Mucosa of descending colon (tissue), 3 donors: ENCODE results near the gene PRKG1. TPM values are rescaled to one million over a fixed set of nuclear protein-coding genes. Genes with fewer than 3 reads are reported as not detected.

Experiments used
- ATAC-seq: fragments of 200-7000 bp; cut with Tn5 transposase; one replicate; pipeline ENCODE4 v1.9.1; 2020; ENCODE audit warnings: mild to moderate bottlenecking, moderate library complexity
- DNase-seq, 3 donors: peaks; one replicate each; pipeline ENCODE4 v3.0.0-alpha.2; 2020
- H3K36me3 ChIP-seq: fragments of 200-600 bp; one replicate; pipeline ENCODE4 v1.8.0; 2021; ENCODE audit warnings: low read depth, mild to moderate bottlenecking
- H3K4me1 ChIP-seq: fragments of 200-600 bp; one replicate; pipeline ENCODE4 v1.8.0; 2021; ENCODE audit warnings: low read depth, mild to moderate bottlenecking
- H3K4me3 ChIP-seq: fragments of 200-600 bp; one replicate; pipeline ENCODE4 v1.8.0; 2021; ENCODE audit warnings: mild to moderate bottlenecking
- H3K9me3 ChIP-seq: fragments of 200-600 bp; one replicate; pipeline ENCODE4 v1.8.0; 2021; ENCODE audit warnings: mild to moderate bottlenecking
- CTCF ChIP-seq: fragments of 200-600 bp; IDR thresholded peaks from one replicate; pipeline ENCODE4 v1.8.0; 2022; ENCODE audit warnings: antibody characterized with exemption, mild to moderate bottlenecking
- intact Hi-C, 2 donors: fragments of 100-400 bp; cut with DNase I in 1 of 2; cut with micrococcal nuclease in 1 of 2; formaldehyde crosslinking; loops; one replicate each; pipeline versions ENCODE4 v1.11.0 to v1.11.1; 2022; cut with DNase I, micrococcal nuclease
- long read RNA-seq, 2 donors: library from polyadenylated mRNA; unstranded; transcript quantifications; one replicate each; pipeline ENCODE4 v2.0.0, GENCODE V29; 2019 to 2021
- total RNA-seq, 3 donors: library from RNA; stranded (reverse); fragmentation: NEBNext Ultra II Directional in 2 of 3; extraction: Animal tissue kit (Norgen Biotek cat#: 25700) in 2 of 3; gene quantifications; one replicate each; pipeline versions ENCODE4 v1.2.1 to v1.2.4, GENCODE V29; 2021 to 2023
- donor health status: DM: no; HTN: no; CAD: no; lungs with moderate emphysema.
- donor health status: DM: no; HTN: no; CAD: no.
- donor health status: DM: no; HTN: yes; CAD: no.

The PRKG1 gene
- 10 to 100 TPM; 17.1 to 55.6 (median 21.1) TPM for total RNA-seq
- long read RNA-seq, donor 1, partial matches to known transcripts = 2 of 9 reads
- long read RNA-seq, donor 1, other reads (novel, unspliced or antisense) = 7 of 9 reads
- long read RNA-seq, donor 2, partial matches to known transcripts = 0 of 5 reads
- long read RNA-seq, donor 2, other reads (novel, unspliced or antisense) = 5 of 5 reads

GRCh38 chr10:51074238-51075028, at the start of gene PRKG1:
TSS of gene PRKG1 (plus strand) at chr10:51074487.
- Histone ChIP-seq H3K4me3 (peak within 1 kb of the TSS; percentile 13), H3K4me1 (no peaks in the 10 kb centered on the region), H3K9me3 (no peaks in the 10 kb centered on the region), H3K36me3 (no peaks in the 10 kb centered on the region)
- DNase-seq = peak; percentile 70 to 79 (median 74)
- ATAC-seq = peak; percentile 91
- intact Hi-C loops = loop anchor here in 1 of 2 donors (10.0 kb wide), 1 partner anchor 350 kb away; no protein-coding TSS in a partner anchor
- no peak for TF ChIP-seq CTCF

- Histone ChIP-seq H3K36me3 (no peaks in the 10 kb centered on the region), H3K4me1 (no peaks in the 10 kb centered on the region), H3K4me3 (no peak overlapping the region), H3K9me3 (no peaks in the 10 kb centered on the region)
- DNase-seq = no peak
- no peak for TF ChIP-seq CTCF
- ATAC-seq = no peak
- intact Hi-C loops = no loop called here
Measured at GRCh38 chr10:51028420-51028819, 45.9 kb upstream of the PRKG1 start.

- Histone ChIP-seq H3K4me3 (no peak overlapping the region), H3K4me1 (no peaks in the 10 kb centered on the region), H3K9me3 (no peaks in the 10 kb centered on the region), H3K36me3 (no peaks in the 10 kb centered on the region)
- DNase-seq (no peak), ATAC-seq (no peak)
- TF ChIP-seq CTCF = no peak
- intact Hi-C loops = no loop called here
Measured at GRCh38 chr10:51029172-51029641, 45.1 kb upstream of the PRKG1 start.

- ATAC-seq (no peak), DNase-seq (no peak)
- TF ChIP-seq CTCF = no peak
- Histone ChIP-seq H3K9me3 (no peaks in the 10 kb centered on the region), H3K4me1 (no peaks in the 10 kb centered on the region), H3K36me3 (no peaks in the 10 kb centered on the region), H3K4me3 (no peak overlapping the region)
- intact Hi-C loops = no loop called here
Measured at GRCh38 chr10:51030480-51030879, 43.8 kb upstream of the PRKG1 start.

- intact Hi-C loops = no loop called here
- ATAC-seq = no peak
- no peaks in the 10 kb centered on the region for H3K9me3 ChIP-seq
- no peak for DNase-seq
- TF ChIP-seq CTCF = no peak
- no peaks in the 10 kb centered on the region for H3K4me1 ChIP-seq
- no peaks in the 10 kb centered on the region for H3K36me3 ChIP-seq
- H3K4me3 ChIP-seq = no peak overlapping the region
Measured at GRCh38 chr10:51031950-51032349, 42.3 kb upstream of the PRKG1 start.
